Ammon's horn (tissue), 1 donor: ENCODE data around the gene HRCT1.
A peak's percentile ranks its signal among the peaks of the same experiment; 100 is the strongest.
"Not testable (repeated sequence)": the region's sequence is repeated elsewhere in the genome, so short reads cannot be mapped to it uniquely, and the experiment has no call there.

Source experiments
- DNase-seq: peaks from one replicate; pipeline ENCODE4 v3.0.0-alpha.2; 2016; ENCODE audit warnings: low spot score

Gene HRCT1

GRCh38 chr9:35897376-35898099 lies 8.5 kb upstream of the HRCT1 start:
- DNase-seq, result not testable (repeated sequence)

GRCh38 chr9:35898337-35898736 lies 7.7 kb upstream of the HRCT1 start:
- DNase-seq, result no peak

GRCh38 chr9:35899021-35899420 lies 7.0 kb upstream of the HRCT1 start:
- DNase-seq, result no peak

GRCh38 chr9:35903049-35903448 lies 3.0 kb upstream of the HRCT1 start:
- peak; percentile 71 for DNase-seq

- DNase-seq, result no peak
These were observed 1.7 kb upstream of the HRCT1 start for GRCh38 chr9:35904338-35904737.

GRCh38 chr9:35905051-35905781 lies 786 bp upstream of the HRCT1 start:
- no peak for DNase-seq

GRCh38 chr9:35906923-35907699 lies 1.1 kb downstream of the HRCT1 start:
- DNase-seq, result no peak

GRCh38 chr9:35907711-35908503 lies 1.9 kb downstream of the HRCT1 start:
- DNase-seq, result peak; percentile 43

GRCh38 chr9:35908504-35909125 lies 2.6 kb downstream of the HRCT1 start:
- no peak for DNase-seq

- no peak for DNase-seq
These were observed 3.3 kb downstream of the HRCT1 start, which contains the start of gene SPAAR for GRCh38 chr9:35909274-35909673. SPAAR (plus strand) TSS chr9:35909490; CDS start chr9:35910464, 974 bp downstream.

- DNase-seq, result no peak
These were observed 3.9 kb downstream of the HRCT1 start for GRCh38 chr9:35909687-35910612.

- no peak for DNase-seq
These were observed 4.8 kb downstream of the HRCT1 start for GRCh38 chr9:35910613-35911359.

- DNase-seq, result no peak
These were observed 5.7 kb downstream of the HRCT1 start for GRCh38 chr9:35911690-35912089.

GRCh38 chr9:35912791-35913400 lies 6.9 kb downstream of the HRCT1 start:
- DNase-seq, result no peak

GRCh38 chr9:35913429-35913828 lies 7.4 kb downstream of the HRCT1 start:
- not testable (repeated sequence) for DNase-seq

- no peak for DNase-seq
These were observed 8.4 kb downstream of the HRCT1 start for GRCh38 chr9:35914301-35914807.

- DNase-seq, result no peak
These were observed 9.8 kb downstream of the HRCT1 start for GRCh38 chr9:35915681-35916294.

GRCh38 chr9:35917261-35917660 lies 11.3 kb downstream of the HRCT1 start:
- no peak for DNase-seq
